Gastrocnemius medialis (tissue), 4 donors: ENCODE data around the gene TIAM2. TPM values are rescaled to one million over a fixed set of nuclear protein-coding genes. Genes with fewer than 3 reads are reported as not detected.
A peak's percentile ranks its signal among the peaks of the same experiment; 100 is the strongest.

ENCODE experiments used
- ATAC-seq, 2 donors: fragments of 150-250 bp; one replicate each; pipeline ENCODE4 v1.9.1; 2016
- DNase-seq, 2 donors: peaks; one replicate each; pipeline ENCODE4 v3.0.0-alpha.2; 2019
- H3K27ac ChIP-seq, 4 donors: fragments of 200-600 bp; sonication (generic); 1 replicate in 1 of 4; 2 replicates in 3 of 4; pipeline ENCODE4 v1.5.1; 2016 to 2018; ENCODE audit warnings: mild to moderate bottlenecking in 2 of 4, moderate library complexity in 1 of 4
- H3K27me3 ChIP-seq, 3 donors: fragments of 200-600 bp; sonication (generic) in 2 of 3; 1 replicate in 1 of 3; 2 replicates in 2 of 3; pipeline versions ENCODE4 v1.5.1 to v1.6.0; 2016 to 2019; ENCODE audit warnings: mild to moderate bottlenecking in 1 of 3, moderate library complexity in 1 of 3
- H3K36me3 ChIP-seq, 2 donors: fragments of 200-600 bp; sonication (generic) in 1 of 2; one replicate each; pipeline ENCODE4 v1.5.1; 2017 to 2018
- H3K4me1 ChIP-seq, 2 donors: fragments of 200-600 bp; sonication (generic) in 1 of 2; one replicate each; pipeline ENCODE4 v1.5.1; 2016 to 2017; ENCODE audit warnings: mild to moderate bottlenecking in 2 of 2
- H3K4me3 ChIP-seq, 4 donors: fragments of 200-600 bp; sonication (generic) in 3 of 4; 1 replicate in 1 of 4; 2 replicates in 3 of 4; pipeline ENCODE4 v1.5.1; 2016 to 2019; ENCODE audit warnings: mild to moderate bottlenecking in 2 of 4
- H3K9me3 ChIP-seq, 3 donors: fragments of 200-600 bp; sonication (generic) in 2 of 3; 1 replicate in 1 of 3; 2 replicates in 2 of 3; pipeline ENCODE4 v1.5.1; 2016 to 2019
- POLR2A ChIP-seq, 2 donors: fragments of 450-650 bp; IDR thresholded peaks; one replicate each; pipeline ENCODE4 v1.6.1; 2017; ENCODE audit warnings: antibody characterized with exemption in 2 of 2, mild to moderate bottlenecking in 2 of 2, moderate library complexity in 2 of 2
- in situ Hi-C, 4 donors: fragments of 200-750 bp; cut with MboI; loops; one replicate each; pipeline versions ENCODE4 v1.15.0 to v1.8.0; 2017; ENCODE audit warnings: low sequenced_read_pairs in 4 of 4
- intact Hi-C: fragments of 100-400 bp; cut with DNase I; formaldehyde crosslinking; loops from one replicate; pipeline ENCODE4 v1.15.1; 2023; ENCODE audit warnings: low total_unique reads
- total RNA-seq, 4 donors: library from RNA; depleted of rRNA; stranded (reverse); fragments of >200 nt; gene quantifications; one replicate each; pipeline versions ENCODE4 v1.1.0 to v1.2.3, GENCODE V29; 2016
- TF ChIP-seq, protein P1 (sequence below), 5 experiments: fragments of 450-650 bp in 3 of 5; fragments of 200-600 bp in 2 of 5; sonication (generic) in 2 of 5; IDR thresholded peaks in 4 of 5; conservative IDR thresholded peaks in 1 of 5; 1 replicate in 4 of 5; 2 replicates in 1 of 5; pipeline ENCODE4 v1.5.1; 2016 to 2019; ENCODE audit warnings: antibody characterized with exemption in 5 of 5, mild to moderate bottlenecking in 3 of 5, moderate library complexity in 3 of 5

TIAM2 gene
- total RNA-seq, 4 donors from 2014 or later: 4.4 to 18.8 (median 13.6) TPM

- H3K36me3 ChIP-seq: peaks cover 0 to 53% of the 10 kb centered on the region in 2 donors
Measured at GRCh38 chr6:155259897-155260296, 264.8 kb downstream of the TIAM2 start.

GRCh38 chr6:155260686-155261085, 265.6 kb downstream of the TIAM2 start:
- DNase-seq: no peak
- Histone ChIP-seq H3K4me1 (peaks cover 0 to 5% of the 10 kb centered on the region in 2 donors), H3K27ac (no peak overlapping the region), H3K36me3 (peaks cover 0 to 45% of the 10 kb centered on the region in 2 donors), H3K4me3 (no peak overlapping the region), H3K9me3 (no peaks in the 10 kb centered on the region), H3K27me3 (no peaks in the 10 kb centered on the region)
- in situ Hi-C loops: no loop called here
- TF ChIP-seq, protein P1, sequence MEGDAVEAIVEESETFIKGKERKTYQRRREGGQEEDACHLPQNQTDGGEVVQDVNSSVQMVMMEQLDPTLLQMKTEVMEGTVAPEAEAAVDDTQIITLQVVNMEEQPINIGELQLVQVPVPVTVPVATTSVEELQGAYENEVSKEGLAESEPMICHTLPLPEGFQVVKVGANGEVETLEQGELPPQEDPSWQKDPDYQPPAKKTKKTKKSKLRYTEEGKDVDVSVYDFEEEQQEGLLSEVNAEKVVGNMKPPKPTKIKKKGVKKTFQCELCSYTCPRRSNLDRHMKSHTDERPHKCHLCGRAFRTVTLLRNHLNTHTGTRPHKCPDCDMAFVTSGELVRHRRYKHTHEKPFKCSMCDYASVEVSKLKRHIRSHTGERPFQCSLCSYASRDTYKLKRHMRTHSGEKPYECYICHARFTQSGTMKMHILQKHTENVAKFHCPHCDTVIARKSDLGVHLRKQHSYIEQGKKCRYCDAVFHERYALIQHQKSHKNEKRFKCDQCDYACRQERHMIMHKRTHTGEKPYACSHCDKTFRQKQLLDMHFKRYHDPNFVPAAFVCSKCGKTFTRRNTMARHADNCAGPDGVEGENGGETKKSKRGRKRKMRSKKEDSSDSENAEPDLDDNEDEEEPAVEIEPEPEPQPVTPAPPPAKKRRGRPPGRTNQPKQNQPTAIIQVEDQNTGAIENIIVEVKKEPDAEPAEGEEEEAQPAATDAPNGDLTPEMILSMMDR (IDR thresholded peaks at IDR 0.05 in 4 of 5, conservative IDR thresholded peaks at IDR 0.05 in 1 of 5): no peak
- TF ChIP-seq POLR2A (IDR thresholded peaks at IDR 0.05): no peak
- intact Hi-C loops: no loop called here
- ATAC-seq: no peak

More at GRCh38 chr6:155259897-155260296, 264.8 kb downstream of the TIAM2 start:
- no peak for DNase-seq
- H3K4me1 ChIP-seq: peaks cover 0 to 5% of the 10 kb centered on the region in 2 donors
- ATAC-seq: no peak
- intact Hi-C loops (no loop called here), in situ Hi-C loops (loop anchor here in 1 of 4 donors (10.0 kb wide), 1 partner anchor 85 kb away; no protein-coding TSS in a partner anchor)
- H3K27me3 ChIP-seq: no peaks in the 10 kb centered on the region
- TF ChIP-seq POLR2A (IDR thresholded peaks at IDR 0.05): no peak
- TF ChIP-seq, protein P1 (IDR thresholded peaks at IDR 0.05 in 4 of 5, conservative IDR thresholded peaks at IDR 0.05 in 1 of 5): no peak
- H3K9me3 ChIP-seq: no peaks in the 10 kb centered on the region
- peak overlapping the region in 1 of 4 donors; percentile 21 for H3K4me3 ChIP-seq
- H3K27ac ChIP-seq: peak overlapping the region in 1 of 4 donors; percentile 12

DNA sequence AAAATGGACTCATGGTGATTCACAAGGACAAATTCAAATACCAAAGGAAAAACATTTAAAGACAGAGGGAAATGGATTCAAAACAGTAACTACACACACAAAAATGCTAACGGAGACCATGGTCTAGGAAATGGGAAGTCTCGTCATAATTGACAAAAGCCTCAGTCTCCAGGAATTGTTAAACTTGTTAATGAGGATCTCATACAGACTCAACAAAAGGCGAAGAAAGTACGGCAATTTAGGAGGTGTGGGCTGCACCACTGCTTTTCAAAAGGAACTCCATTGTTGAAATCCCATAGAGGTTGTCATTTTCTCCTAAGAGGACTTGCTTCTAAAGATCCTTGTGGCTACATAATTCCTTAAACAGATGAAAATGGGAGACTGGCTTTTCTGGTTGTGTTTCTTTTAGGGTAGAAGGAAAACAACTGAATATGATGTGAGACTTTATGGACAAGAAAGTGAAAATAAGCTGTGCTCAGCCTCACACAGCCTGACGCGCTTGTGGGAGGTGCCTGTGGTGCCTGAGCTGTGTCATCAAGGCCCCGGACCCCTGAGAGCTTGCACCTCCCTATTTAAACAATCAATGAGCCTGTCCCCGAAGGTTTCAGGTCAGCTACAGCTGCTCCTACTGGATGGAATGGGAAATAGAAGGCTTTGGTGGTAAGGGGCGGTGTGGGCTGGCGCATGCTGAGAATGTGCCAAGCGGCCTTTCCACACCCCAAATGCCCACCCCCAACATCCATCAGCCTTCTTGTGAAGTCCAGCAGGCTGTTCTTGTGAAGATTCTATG, 266.2 kb downstream of the TIAM2 start:
- intact Hi-C loops: no loop called here
- H3K4me1 ChIP-seq: peaks cover 0 to 5% of the 10 kb centered on the region in 2 donors
- ATAC-seq (no peak), DNase-seq (no peak)
- in situ Hi-C loops: no loop called here
- no peak overlapping the region for H3K27ac ChIP-seq
- H3K4me3 ChIP-seq: no peak overlapping the region
- peaks cover 0 to 41% of the 10 kb centered on the region in 2 donors for H3K36me3 ChIP-seq
- no peak for TF ChIP-seq POLR2A (IDR thresholded peaks at IDR 0.05)
- TF ChIP-seq, protein P1 (IDR thresholded peaks at IDR 0.05 in 4 of 5, conservative IDR thresholded peaks at IDR 0.05 in 1 of 5): no peak
- H3K27me3 ChIP-seq: no peaks in the 10 kb centered on the region
- no peaks in the 10 kb centered on the region for H3K9me3 ChIP-seq

DNA sequence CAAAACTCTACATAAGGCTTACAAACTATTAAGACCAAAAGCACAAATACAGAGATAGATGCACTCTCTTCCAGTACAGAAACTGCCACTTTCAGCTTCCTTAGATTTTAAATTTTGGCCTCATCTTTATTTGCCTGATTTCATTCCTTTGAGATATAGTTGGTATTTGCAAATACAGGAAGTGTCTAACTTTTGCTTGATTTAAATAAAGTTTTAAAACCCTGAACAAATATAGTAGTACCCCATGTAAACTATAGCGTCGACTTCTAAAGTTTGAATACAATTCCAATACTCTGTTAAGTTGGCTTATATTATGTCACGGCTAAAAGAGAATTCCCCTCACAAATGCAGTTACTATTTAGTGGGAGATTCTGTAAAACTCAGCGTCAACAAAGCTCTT, 267.5 kb downstream of the TIAM2 start:
- H3K4me3 ChIP-seq: no peak overlapping the region
- no peak overlapping the region for H3K27ac ChIP-seq
- H3K4me1 ChIP-seq: peaks cover 0 to 5% of the 10 kb centered on the region in 2 donors
- H3K36me3 ChIP-seq: peaks cover 0 to 29% of the 10 kb centered on the region in 2 donors
- TF ChIP-seq, protein P1 (IDR thresholded peaks at IDR 0.05 in 4 of 5, conservative IDR thresholded peaks at IDR 0.05 in 1 of 5): no peak
- no peak for TF ChIP-seq POLR2A (IDR thresholded peaks at IDR 0.05)
- in situ Hi-C loops (no loop called here), intact Hi-C loops (no loop called here)
- no peaks in the 10 kb centered on the region for H3K27me3 ChIP-seq
- H3K9me3 ChIP-seq: no peaks in the 10 kb centered on the region
- ATAC-seq: no peak
- DNase-seq: no peak
